Mammary epithelial cell (primary cell): ENCODE results near the gene ERCC4.

ENCODE experiments used
- EZH2 ChIP-seq: IDR thresholded peaks from 2 replicates; pipeline ENCODE4 v1.6.1; 2012; ENCODE audit warnings: low read length, inconsistent platforms, borderline replicate concordance
- TF ChIP-seq, protein P1 (sequence below), 2 donors: IDR thresholded peaks in 1 of 2; conservative IDR thresholded peaks in 1 of 2; 2 replicates each; pipeline ENCODE4 v1.5.1; 2011 to 2012; ENCODE audit warnings: inconsistent platforms in 2 of 2, low read length in 2 of 2, mild to moderate bottlenecking in 2 of 2, control low read depth in 1 of 2, low read depth in 1 of 2; ENCODE audit not compliant: insufficient read depth in 1 of 2; ENCODE audit errors: extremely low read depth in 1 of 2

GRCh38 chr16:13940397-13940933, 20.5 kb downstream of the ERCC4 start:
- TF ChIP-seq, protein P1, sequence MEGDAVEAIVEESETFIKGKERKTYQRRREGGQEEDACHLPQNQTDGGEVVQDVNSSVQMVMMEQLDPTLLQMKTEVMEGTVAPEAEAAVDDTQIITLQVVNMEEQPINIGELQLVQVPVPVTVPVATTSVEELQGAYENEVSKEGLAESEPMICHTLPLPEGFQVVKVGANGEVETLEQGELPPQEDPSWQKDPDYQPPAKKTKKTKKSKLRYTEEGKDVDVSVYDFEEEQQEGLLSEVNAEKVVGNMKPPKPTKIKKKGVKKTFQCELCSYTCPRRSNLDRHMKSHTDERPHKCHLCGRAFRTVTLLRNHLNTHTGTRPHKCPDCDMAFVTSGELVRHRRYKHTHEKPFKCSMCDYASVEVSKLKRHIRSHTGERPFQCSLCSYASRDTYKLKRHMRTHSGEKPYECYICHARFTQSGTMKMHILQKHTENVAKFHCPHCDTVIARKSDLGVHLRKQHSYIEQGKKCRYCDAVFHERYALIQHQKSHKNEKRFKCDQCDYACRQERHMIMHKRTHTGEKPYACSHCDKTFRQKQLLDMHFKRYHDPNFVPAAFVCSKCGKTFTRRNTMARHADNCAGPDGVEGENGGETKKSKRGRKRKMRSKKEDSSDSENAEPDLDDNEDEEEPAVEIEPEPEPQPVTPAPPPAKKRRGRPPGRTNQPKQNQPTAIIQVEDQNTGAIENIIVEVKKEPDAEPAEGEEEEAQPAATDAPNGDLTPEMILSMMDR (conservative IDR thresholded peaks at IDR 0.05 in 1 of 2, IDR thresholded peaks at IDR 0.05 in 1 of 2; ENCODE audit: extremely low read depth in 1 of 2, insufficient read depth in 1 of 2, low read depth in 1 of 2, low read length in 2 of 2) = no peak
- TF ChIP-seq EZH2 = no peak
